NCI-H1105 (cell line): Measurements from ENCODE around the gene FAM120B.
"Not testable (repeated sequence)": the region's sequence is repeated elsewhere in the genome, so short reads cannot be mapped to it uniquely, and the experiment has no call there.

Source experiments
- DNase-seq: peaks from one replicate; lab custom pipeline; 2025; lab: John Stamatoyannopoulos, UW

Gene FAM120B

DNA sequence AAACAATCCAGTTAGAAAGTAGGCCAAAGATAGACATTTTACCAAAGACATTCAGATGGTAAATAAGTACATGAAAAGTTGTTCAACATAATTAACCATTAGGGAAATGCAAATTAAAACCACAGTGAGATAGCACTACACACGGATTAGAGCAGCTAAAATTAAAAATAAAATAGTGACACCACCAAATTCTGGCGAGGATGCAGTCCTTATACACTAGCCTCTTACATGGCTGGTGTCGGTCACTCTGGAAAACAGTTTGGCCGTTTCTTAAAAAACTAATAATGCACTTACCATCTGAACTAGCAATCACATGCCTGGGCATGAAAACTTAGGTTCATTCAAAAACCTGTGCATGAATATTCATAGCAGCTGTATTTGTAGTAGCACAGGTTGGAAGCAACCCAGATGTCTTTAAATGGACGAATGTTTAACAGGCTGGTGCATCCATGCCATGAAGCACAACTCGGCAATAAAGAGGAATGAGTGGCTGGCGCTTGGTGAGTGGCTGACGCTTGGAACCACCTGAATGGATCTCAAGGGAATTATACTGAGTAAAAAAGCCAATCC is 77.0 kb downstream of the FAM120B start:
- no peak for DNase-seq

GRCh38 chr6:170385506-170385905 is 78.9 kb downstream of the FAM120B start:
- no peak for DNase-seq

- no peak for DNase-seq
These were observed 81.6 kb downstream of the FAM120B start for GRCh38 chr6:170388113-170388512.

DNA sequence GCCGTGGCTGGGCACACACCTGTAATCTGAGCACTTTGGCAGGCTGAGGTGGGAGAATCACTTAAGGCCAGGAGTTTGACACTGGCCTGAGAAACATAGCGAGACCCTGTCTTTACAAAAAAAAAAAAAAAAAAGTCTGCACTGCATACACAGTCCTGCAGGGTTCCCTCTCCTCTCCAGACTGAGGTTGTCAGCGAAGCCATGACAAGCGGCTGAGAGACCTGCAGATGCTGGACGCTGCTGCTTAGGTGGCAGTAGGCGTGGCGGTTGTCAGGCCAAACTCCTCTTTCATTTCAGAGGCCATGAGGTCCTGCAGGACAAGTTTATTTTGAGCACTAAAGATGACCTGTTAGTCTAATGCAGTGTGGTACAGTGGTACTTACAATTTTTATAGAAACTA is 86.5 kb downstream of the FAM120B start:
- no peak for DNase-seq

DNA sequence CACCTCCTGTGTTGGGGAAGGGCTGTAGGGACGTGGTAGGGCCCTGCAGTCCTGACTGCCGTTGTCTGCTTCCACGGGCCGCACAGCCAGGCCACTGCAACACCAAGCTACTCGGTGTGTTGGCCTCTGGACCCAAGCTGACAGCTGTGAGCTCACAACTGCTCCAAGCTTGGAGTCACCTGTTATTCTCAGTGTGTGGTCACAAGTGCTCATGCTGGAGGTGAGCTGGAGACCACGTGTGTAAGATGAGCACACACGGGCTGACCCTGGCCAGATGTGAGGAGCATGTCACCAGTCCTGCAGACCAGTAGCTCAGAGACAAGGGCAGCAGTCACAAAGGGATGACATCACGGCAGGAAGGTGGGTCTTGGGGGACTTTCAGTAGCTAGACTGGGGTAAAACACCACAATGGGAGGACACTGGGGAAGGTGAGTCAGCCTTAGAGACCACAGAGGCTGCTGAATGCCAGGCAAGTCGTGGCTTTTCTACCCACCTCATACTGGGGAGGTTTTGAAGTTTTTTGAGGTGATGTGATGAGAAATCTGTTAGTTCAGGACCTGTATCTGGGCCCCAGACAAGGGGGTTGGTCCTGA is 87.3 kb downstream of the FAM120B start:
- no peak for DNase-seq

- DNase-seq = no peak
These were observed 88.4 kb downstream of the FAM120B start for GRCh38 chr6:170394980-170395379.

DNA sequence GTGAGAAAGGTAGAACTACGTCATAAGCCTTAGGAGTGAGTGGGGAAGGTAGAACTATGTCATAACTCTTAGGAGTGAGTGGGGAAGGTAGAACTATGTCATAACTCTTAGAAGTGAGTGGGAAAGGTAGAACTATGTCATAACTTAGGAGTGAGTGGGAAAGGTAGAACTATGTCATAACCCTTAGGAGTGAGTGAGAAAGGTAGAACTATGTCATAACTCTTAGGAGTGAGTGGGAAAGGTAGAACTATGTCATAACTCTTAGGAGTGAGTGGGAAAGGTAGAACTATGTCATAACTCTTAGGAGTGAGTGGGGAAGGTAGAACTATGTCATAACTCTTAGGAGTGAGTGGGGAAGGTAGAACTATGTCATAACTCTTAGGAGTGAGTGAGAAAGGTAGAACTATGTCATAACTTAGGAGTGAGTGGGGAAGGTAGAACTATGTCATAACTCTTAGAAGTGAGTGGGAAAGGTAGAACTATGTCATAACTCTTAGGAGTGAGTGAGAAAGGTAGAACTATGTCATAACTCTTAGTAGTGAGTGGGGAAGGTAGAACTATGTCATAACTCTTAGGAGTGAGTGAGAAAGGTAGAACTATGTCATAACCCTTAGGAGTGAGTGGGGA is 92.3 kb downstream of the FAM120B start:
- DNase-seq = not testable (repeated sequence)

- not testable (repeated sequence) for DNase-seq
These were observed 93.5 kb downstream of the FAM120B start for GRCh38 chr6:170399955-170400558.

DNA sequence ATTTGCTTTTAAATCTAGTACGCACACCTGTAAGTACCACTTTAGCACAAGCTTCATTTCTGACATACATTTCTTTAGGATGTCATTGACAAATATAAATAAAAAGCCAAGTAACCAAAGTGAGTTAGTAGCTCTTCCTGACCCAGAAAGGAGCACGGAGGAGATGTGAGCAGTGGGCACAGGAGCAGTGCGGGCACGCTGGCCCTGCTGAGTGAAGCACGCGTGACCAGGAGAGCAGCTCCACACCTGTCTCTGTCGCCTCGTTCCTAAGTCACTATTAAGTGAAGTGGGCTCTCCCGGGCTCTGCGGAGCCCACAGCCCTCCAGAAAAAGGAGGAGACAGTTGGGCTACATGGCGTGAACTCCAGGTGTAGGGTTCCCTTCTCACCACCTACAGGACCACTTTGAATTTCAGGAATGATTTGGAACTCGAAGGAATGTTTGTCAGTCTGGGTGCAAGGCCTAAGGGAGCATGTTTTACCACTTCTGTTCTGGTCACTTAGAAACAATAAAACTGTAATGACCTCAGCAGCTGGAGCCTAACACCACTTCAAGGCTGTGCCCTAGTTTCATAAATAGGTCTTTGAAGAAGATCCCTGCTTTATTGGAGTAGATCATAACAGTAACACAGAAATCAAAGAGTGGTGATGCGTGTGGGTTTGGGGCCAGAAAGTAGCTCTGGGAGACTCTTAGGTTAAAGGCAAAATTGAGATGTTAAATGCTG is 95.9 kb downstream of the FAM120B start:
- no peak for DNase-seq

GRCh38 chr6:170403451-170403850 is 96.9 kb downstream of the FAM120B start:
- no peak for DNase-seq

GRCh38 chr6:170404036-170404435 is 97.5 kb downstream of the FAM120B start:
- DNase-seq = no peak

DNA sequence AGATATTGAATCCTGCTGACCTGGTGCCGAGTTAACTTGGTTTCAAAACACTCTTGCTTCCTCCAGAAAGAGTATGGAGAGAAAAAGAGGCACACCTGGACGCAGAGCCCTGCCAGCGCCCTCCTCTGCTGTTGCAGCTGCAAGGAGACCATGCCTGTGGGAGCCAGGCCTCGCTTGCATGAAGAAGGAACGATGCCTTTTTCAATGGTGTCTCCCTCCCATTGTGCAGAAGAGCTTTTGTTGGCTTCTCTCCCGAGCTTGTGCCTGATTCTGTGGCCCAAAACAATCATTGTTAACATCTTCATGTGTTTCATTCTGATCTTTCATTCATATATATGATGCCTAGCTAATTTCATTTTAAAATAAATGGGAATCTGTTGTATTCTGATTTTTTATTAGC is 98.1 kb downstream of the FAM120B start:
- DNase-seq = no peak

- DNase-seq = no peak
These were observed 98.9 kb downstream of the FAM120B start for GRCh38 chr6:170405311-170405975.

DNA sequence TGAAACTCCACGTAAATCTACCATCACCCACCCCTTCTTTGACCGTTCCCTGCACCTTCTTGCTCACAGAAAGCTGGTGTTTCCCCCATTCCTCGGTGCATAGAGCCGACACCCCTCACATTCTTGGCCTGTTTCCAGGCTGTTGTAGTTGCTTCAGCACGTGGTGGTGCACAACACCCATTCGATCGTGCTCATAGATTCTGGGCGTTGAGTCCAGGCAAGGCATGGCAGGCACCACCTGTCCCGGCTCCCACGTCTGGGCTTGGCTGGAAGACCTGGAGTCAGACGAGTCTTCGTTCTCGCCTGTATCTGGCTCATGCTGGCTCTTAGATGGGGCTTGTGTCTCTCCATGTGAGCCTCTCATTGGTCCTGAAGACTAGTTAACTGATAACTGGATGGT is 100.6 kb downstream of the FAM120B start:
- no peak for DNase-seq

GRCh38 chr6:170407932-170408331 is 101.4 kb downstream of the FAM120B start:
- no peak for DNase-seq

GRCh38 chr6:170409746-170410145 is 103.2 kb downstream of the FAM120B start:
- not testable (repeated sequence) for DNase-seq

GRCh38 chr6:170410241-170410640 is 103.7 kb downstream of the FAM120B start:
- DNase-seq = no peak

GRCh38 chr6:170415318-170415717 is 108.8 kb downstream of the FAM120B start:
- DNase-seq = no peak

- DNase-seq = no peak
These were observed 109.7 kb downstream of the FAM120B start for GRCh38 chr6:170416303-170416702.

DNA sequence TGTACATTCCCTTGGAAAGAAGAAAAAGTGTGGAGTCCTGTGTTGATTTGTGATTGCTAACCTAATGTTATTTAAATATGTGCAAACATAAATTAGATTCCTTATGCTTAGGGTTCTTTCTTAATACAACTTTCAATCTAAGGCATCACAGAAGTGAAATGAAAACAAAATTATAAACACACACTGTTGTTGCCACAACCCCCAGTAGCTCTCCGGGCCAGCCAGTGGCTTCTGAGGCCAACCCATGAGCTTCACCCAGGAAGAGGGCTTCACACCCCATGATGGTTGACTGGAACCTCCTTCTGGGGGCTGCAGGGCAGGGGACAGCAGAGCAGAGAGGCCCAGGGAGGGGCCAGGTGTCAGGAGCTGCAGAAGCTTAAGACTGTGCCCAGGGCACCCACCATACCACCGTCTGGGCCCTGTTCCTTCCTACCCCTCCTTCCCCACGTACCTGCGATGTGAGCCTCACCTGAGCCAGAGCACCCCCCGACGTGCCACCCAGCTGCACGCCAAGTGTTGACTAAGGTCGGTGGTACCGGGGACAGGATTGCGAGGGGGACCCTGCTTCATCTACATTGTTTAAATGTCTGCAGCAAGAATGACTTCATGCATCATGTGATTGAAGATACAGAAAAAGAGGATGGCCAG is 110.5 kb downstream of the FAM120B start:
- no peak for DNase-seq

GRCh38 chr6:170417881-170418280 is 111.3 kb downstream of the FAM120B start:
- DNase-seq = no peak

DNA sequence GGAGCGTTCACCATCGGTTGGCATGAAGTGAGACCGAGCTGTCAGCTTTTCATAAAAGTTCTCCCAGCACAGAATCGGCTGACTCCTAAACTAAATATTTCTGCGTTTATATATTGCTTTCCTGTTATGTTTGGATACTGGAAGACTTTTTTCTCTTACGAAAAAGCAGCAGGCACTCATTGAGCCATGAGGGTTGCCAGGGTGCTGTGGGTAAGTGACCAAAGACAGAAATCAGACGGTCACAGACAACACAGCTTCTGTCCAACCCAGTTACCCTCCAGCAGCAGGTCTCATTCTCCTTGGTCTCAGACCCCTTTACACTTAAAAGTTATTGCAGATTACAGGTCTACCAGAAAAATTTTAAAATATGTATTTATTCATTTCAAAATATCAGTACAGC is 113.7 kb downstream of the FAM120B start:
- no peak for DNase-seq
